OCI-LY3 (cell line): ENCODE measurements around the gene HEATR3.

Experiments
- H2AFZ ChIP-seq: fragments of 200-600, 300-600 bp; shearing (Covaris generic); 2 replicates; pipeline ENCODE4 v1.6.0; 2014; ENCODE audit warnings: antibody characterized with exemption, low read depth, low read length
- H3K27ac ChIP-seq: fragments of 200-600, 300-600 bp; sonication (generic); 2 replicates; pipeline ENCODE4 v1.5.1; 2014; ENCODE audit warnings: mild to moderate bottlenecking, low read length, moderate library complexity, mixed read lengths
- H3K27me3 ChIP-seq: fragments of 200-600, 300-600 bp; sonication (generic); 2 replicates; pipeline ENCODE4 v1.6.1; 2014; ENCODE audit warnings: low read depth, low read length, mixed read lengths
- H3K36me3 ChIP-seq: fragments of 200-600, 300-600 bp; sonication (generic); replicated peaks from 2 replicates; pipeline ENCODE3; 2014; ENCODE audit warnings: low read depth, low read length, mixed read lengths
- H3K4me1 ChIP-seq: fragments of 300-600, 200-600 bp; sonication (generic); 2 replicates; pipeline ENCODE4 v1.6.1; 2014; ENCODE audit warnings: low read length, mixed read lengths
- H3K4me2 ChIP-seq: fragments of 200-600, 300-600 bp; sonication (generic); 2 replicates; pipeline ENCODE4 v1.6.1; 2014; ENCODE audit warnings: low read length, mixed read lengths
- H3K4me3 ChIP-seq: fragments of 300-600, 200-600 bp; sonication (generic); 2 replicates; pipeline ENCODE4 v1.5.1; 2014; ENCODE audit warnings: antibody characterized with exemption, mild to moderate bottlenecking, low read length, moderate library complexity
- H3K79me2 ChIP-seq: fragments of 300-600, 200-600 bp; shearing (Covaris generic); 2 replicates; pipeline ENCODE4 v1.6.1; 2014; ENCODE audit warnings: mild to moderate bottlenecking, low read length, mixed read lengths
- H3K9ac ChIP-seq: fragments of 300-600, 200-600 bp; shearing (Covaris generic); 2 replicates; pipeline ENCODE4 v1.6.0; 2014; ENCODE audit warnings: mild to moderate bottlenecking, low read length, moderate library complexity
- H3K9me3 ChIP-seq: fragments of 200-600, 300-600 bp; shearing (Covaris generic); 2 replicates; pipeline ENCODE4 v1.6.1; 2014; ENCODE audit warnings: low read length, mixed read lengths; ENCODE audit not compliant: insufficient read depth
- H4K20me1 ChIP-seq: fragments of 200-600, 300-600 bp; sonication (generic); 2 replicates; pipeline ENCODE4 v1.6.1; 2016; ENCODE audit warnings: low read length, mixed read lengths; ENCODE audit not compliant: insufficient read depth
- EZH2phosphoT487 ChIP-seq: fragments of 200-600 bp; shearing (Covaris generic); IDR thresholded peaks from 2 replicates; pipeline ENCODE4 v1.6.1; 2018; ENCODE audit warnings: antibody characterized with exemption, mixed run types, low read depth
- TF ChIP-seq, protein P1 (sequence below): fragments of 200-600, 300-600 bp; sonication (generic); IDR thresholded peaks from 2 replicates; pipeline ENCODE4 v1.5.1; 2014; ENCODE audit warnings: antibody characterized with exemption, low read length, low read depth

HEATR3 gene, protein sequence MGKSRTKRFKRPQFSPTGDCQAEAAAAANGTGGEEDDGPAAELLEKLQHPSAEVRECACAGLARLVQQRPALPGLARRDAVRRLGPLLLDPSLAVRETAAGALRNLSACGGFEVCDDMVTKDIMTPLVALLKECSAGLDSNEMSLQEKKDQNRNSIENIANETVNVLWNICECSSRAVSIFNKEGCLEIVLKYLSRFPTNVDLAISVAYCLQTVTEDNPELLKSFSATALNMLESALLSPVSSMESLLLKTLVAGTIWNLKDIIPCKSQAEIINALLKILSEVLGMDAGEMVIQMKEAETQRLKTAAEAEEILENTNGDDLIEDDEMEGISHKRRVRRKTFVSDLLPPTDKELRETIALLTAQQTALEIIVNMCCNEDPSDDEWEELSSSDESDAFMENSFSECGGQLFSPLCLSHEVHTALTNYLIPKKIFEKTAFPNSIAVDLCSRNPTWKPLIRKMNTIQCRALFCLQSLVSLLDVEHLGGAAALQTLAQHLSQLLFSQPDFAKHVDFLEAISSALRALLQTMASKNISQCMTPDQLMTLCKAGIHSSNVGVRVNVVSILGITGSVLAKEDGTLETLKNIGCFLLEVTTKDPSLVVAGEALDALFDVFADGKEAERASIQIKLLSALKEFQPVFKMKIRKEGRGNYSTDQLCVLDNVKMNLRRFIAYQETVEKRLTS

DNA sequence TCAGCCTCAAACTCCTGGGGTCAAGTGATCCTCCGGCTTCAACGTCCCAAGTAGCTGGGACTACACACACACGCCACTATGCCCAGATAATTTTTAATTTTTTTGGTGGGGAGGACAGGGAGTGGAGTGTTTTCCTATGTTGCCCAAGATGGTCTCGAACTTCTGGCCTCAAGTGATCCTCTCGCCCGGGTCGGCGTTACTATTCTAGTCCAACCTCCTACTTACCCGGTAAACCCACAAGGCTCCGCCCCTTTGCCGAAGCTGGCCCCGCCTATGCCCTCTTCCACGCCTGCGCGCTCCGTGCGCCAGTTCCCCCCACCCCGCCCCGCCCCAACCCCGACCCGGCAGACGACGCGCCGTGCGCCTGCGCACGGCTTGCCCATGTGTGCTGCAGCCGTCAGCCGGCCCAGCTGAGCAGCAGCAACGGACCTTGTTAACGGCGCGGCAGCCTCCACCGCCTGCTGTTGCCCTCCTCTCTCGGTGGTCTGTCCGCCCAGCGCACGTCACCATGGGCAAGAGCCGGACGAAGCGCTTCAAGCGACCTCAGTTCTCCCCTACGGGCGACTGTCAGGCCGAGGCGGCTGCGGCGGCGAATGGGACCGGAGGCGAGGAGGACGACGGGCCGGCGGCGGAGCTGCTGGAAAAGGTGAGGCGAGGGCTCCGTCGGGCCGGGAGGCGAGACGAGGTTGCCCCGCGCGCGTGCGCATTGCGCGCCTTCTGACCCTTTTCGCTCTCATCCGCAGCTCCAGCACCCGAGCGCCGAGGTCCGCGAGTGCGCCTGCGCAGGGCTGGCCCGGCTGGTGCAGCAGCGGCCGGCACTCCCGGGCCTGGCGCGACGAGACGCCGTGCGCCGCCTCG is at the start of gene HEATR3:
Gene HEATR3, plus strand, starts transcription at position 347 of the 858 bp plus-strand sequence. Its CDS starts 162 bp downstream, at position 509.
- Histone ChIP-seq H3K9me3 (no peaks in the 10 kb centered on the region), H3K4me1 (peaks cover 8% of the 10 kb centered on the region), H3K79me2 (peaks cover 16% of the 10 kb centered on the region), H3K4me2 (peak within 1 kb of the TSS; percentile 97), H3K4me3 (peak within 1 kb of the TSS; percentile 99), H4K20me1 (0 out of 2 replicates have a peak, but pooled peaks cover 9% of the 10 kb centered on the region), H2AFZ (peak within 1 kb of the TSS; percentile 100), H3K27me3 (no peaks in the 10 kb centered on the region), H3K9ac (peak within 1 kb of the TSS; percentile 98), H3K36me3 (peaks cover 22% of the 10 kb centered on the region), H3K27ac (peak within 1 kb of the TSS; percentile 86)
- TF ChIP-seq, protein P1, sequence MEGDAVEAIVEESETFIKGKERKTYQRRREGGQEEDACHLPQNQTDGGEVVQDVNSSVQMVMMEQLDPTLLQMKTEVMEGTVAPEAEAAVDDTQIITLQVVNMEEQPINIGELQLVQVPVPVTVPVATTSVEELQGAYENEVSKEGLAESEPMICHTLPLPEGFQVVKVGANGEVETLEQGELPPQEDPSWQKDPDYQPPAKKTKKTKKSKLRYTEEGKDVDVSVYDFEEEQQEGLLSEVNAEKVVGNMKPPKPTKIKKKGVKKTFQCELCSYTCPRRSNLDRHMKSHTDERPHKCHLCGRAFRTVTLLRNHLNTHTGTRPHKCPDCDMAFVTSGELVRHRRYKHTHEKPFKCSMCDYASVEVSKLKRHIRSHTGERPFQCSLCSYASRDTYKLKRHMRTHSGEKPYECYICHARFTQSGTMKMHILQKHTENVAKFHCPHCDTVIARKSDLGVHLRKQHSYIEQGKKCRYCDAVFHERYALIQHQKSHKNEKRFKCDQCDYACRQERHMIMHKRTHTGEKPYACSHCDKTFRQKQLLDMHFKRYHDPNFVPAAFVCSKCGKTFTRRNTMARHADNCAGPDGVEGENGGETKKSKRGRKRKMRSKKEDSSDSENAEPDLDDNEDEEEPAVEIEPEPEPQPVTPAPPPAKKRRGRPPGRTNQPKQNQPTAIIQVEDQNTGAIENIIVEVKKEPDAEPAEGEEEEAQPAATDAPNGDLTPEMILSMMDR, result no peak
- TF ChIP-seq EZH2phosphoT487, result no peak

DNA sequence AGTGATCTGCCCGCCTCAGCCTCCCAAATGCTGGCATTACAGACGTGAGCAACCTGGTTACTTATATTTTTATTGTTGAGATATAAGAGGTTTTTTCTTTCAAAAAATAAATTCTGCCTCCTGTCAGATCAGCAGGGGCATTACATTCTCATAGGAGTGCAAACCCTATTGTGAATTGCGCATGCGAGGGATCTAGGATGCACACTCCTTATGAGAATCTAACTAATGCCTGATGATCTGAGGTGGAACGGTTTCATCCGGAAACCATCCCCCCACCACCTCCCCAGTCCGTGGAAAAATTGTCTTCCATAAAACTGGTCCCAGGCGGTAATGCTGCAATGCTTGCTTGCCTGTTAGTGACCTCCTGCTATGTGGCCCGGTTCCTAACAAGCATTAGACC is 48.2 kb upstream of the HEATR3 start:
- no peak overlapping the region for H2AFZ ChIP-seq
- H3K4me3 ChIP-seq, result no peak overlapping the region
- no peak overlapping the region for H3K27ac ChIP-seq
- no peaks in the 10 kb centered on the region for H3K9me3 ChIP-seq
- TF ChIP-seq EZH2phosphoT487, result no peak
- H3K4me2 ChIP-seq, result no peak overlapping the region
- H3K4me1 ChIP-seq, result peaks cover 5% of the 10 kb centered on the region; the same call in 1 of the 2 replicates
- H3K27me3 ChIP-seq, result 0 out of 2 replicates have a peak, but pooled peaks cover 4% of the 10 kb centered on the region
- no peaks in the 10 kb centered on the region for H3K79me2 ChIP-seq
- H3K9ac ChIP-seq, result no peak overlapping the region
- H3K36me3 ChIP-seq, result no peaks in the 10 kb centered on the region
- no peaks in the 10 kb centered on the region for H4K20me1 ChIP-seq

DNA sequence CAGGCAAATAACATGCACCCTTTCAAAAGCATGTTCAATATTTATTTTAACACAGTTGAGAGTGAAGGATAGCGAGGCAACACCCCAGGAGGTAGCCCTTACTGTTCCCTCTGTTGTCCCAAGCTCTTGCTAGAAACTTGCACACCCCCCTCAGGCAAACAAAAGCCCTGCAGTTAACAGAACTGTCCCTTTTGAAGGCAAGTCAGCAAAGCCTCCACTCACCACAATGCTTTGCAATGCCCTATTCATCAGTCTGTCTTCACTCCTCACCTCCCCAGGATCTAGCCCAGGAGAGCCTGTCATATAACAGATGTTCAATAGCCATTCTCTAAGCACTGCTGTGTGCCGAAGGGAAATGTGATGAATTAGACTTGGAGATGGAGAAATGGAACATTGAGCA is 44.2 kb upstream of the HEATR3 start:
- peaks cover 11% of the 10 kb centered on the region for H3K4me1 ChIP-seq
- TF ChIP-seq, protein P1, result peak; percentile 39
- no peak for TF ChIP-seq EZH2phosphoT487
- no peak overlapping the region for H3K27ac ChIP-seq
- no peak overlapping the region for H3K4me2 ChIP-seq
- no peaks in the 10 kb centered on the region for H3K9me3 ChIP-seq
- H3K27me3 ChIP-seq, result 0 out of 2 replicates have a peak, but pooled peaks cover 4% of the 10 kb centered on the region
- no peaks in the 10 kb centered on the region for H3K36me3 ChIP-seq
- no peaks in the 10 kb centered on the region for H4K20me1 ChIP-seq
- H3K79me2 ChIP-seq, result peaks cover 15% of the 10 kb centered on the region
- H3K9ac ChIP-seq, result no peak overlapping the region
- no peak overlapping the region for H3K4me3 ChIP-seq
- H2AFZ ChIP-seq, result no peak overlapping the region; the same call in 1 of the 2 replicates

DNA sequence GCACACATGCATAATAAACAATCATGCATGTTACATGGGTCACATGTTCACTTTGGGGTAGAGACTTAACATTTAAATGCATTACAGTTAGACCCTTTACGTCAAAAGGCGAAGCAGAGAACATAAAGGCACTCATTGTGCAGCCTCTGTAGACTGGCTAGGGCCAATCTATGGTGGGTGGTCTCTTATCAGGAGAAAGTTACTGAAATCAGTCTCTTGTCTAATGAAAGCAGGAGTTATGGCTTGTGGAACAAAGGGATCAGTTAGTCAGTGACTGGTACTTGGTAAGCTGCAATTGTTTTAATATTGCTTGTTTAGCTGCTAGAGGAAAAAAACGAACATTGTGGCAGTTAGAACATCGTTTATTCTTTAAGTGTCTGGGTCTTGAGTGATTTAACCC is 42.1 kb upstream of the HEATR3 start:
- Histone ChIP-seq H3K4me3 (no peak overlapping the region), H3K27me3 (0 out of 2 replicates have a peak, but pooled peaks cover 4% of the 10 kb centered on the region), H3K79me2 (peaks cover 17% of the 10 kb centered on the region), H3K9me3 (no peaks in the 10 kb centered on the region), H4K20me1 (no peaks in the 10 kb centered on the region), H3K4me1 (peaks cover 11% of the 10 kb centered on the region), H3K9ac (no peak overlapping the region), H3K36me3 (no peaks in the 10 kb centered on the region), H2AFZ (no peak overlapping the region), H3K27ac (no peak overlapping the region), H3K4me2 (no peak overlapping the region)
- TF ChIP-seq EZH2phosphoT487, result no peak
- TF ChIP-seq, protein P1, result no peak
